ENCODE data around the gene HIPK2.

DNA sequence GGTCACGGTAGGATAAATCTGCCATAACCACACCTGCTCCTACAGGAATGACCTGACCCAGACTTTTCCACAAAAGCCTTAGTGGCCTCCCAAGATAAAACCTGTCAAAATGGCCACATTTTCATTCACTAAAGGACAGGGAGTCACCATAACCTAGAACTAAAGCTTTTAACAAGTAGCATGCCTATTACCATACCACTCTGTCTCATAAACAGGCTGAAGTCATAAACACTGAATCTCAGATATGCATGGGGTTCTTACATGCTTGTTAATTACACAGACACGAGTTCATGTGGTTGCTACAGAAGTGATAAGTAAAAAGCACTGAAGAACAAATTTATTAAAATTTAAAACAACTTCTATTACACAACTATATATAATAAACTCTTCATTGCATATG is 56.0 kb downstream of the HIPK2 start:
- no peak for TF ChIP-seq CTCF (conservative IDR thresholded peaks at IDR 0.05; ENCODE audit: low read depth, low read length)
- no peak for TF ChIP-seq SMC3 (IDR thresholded peaks at IDR 0.05; ENCODE audit: low read depth, low read length)
- no peak for TF ChIP-seq CEBPB (IDR thresholded peaks at IDR 0.05; ENCODE audit: low read depth, low read length)
- TF ChIP-seq RFX5 (IDR thresholded peaks at IDR 0.05; ENCODE audit: low read depth, low read length) = no peak
- no peak for TF ChIP-seq BHLHE40 (IDR thresholded peaks at IDR 0.05; ENCODE audit: low read depth, low read length)
- TF ChIP-seq MXI1 (IDR thresholded peaks at IDR 0.05; ENCODE audit: borderline replicate concordance, low read depth, low read length) = no peak
- TF ChIP-seq, protein P1, sequence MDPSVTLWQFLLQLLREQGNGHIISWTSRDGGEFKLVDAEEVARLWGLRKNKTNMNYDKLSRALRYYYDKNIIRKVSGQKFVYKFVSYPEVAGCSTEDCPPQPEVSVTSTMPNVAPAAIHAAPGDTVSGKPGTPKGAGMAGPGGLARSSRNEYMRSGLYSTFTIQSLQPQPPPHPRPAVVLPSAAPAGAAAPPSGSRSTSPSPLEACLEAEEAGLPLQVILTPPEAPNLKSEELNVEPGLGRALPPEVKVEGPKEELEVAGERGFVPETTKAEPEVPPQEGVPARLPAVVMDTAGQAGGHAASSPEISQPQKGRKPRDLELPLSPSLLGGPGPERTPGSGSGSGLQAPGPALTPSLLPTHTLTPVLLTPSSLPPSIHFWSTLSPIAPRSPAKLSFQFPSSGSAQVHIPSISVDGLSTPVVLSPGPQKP (IDR thresholded peaks at IDR 0.05; ENCODE audit: borderline replicate concordance, low read depth, low read length) = no peak
- no peak for TF ChIP-seq POLR2A (IDR thresholded peaks at IDR 0.05; ENCODE audit: low read depth, low read length)
- TF ChIP-seq MAZ (IDR thresholded peaks at IDR 0.05; ENCODE audit: borderline replicate concordance, low read depth, low read length) = no peak
- TF ChIP-seq FOS (IDR thresholded peaks at IDR 0.05; ENCODE audit: low read depth, low read length) = no peak

Measured in IMR-90 (cell line).